GM18508 (cell line): ENCODE measurements around the gene MALSU1.

ENCODE experiments used
- ATAC-seq: cut with Tn5 transposase; IDR thresholded peaks from one replicate; pipeline ENCODE4 v1.9.1; 2021; ENCODE audit warnings: moderate number of reproducible peaks; ENCODE audit not compliant: insufficient read depth, unreplicated experiment

Gene MALSU1

DNA sequence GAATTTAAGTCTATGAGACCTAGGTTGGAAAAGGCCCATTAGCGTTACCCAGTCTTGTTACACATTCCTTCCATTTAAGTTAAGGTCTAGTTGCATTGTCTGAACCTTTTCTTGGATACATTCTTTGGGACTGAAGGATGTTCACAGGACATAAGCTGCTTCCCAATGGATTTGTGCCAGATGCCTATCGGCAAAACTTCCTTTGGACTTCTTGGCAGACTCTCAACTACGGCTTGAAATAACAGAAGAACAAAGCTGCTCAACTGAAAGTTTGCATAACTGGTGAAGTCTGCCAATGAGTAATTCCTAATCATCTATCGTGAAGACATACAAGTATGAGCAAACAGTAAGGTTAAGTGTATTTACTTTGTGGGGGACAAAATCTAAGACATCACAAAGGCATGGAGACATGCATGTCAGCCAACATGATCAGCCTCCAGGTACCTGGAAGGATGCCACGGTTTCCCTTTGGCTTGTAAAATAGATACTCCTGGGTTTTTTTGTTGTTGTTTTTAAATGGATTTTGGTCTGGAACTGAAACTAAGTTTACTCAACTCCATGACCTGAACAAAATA lies 35.4 kb downstream of the MALSU1 start:
- ATAC-seq = no peak

DNA sequence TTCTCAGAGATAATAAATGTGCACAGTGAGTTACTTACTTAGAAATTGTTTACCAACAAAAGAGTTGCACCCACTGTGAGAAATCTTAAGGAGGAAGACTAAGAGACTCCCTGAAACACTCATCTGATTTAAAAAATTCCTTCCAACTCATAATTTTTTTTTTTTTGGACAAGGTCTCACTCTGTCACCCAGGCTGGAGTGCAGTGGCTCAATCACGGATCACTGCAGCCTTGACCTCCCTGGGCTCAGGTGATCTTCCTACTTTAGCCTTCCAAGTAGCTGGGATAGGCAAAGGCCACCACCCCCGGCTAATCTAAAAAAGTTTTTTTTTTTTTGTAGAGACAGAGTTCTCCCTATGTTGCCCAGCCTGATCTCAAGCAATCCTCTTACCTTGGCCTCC lies 36.0 kb downstream of the MALSU1 start:
- no peak for ATAC-seq

DNA sequence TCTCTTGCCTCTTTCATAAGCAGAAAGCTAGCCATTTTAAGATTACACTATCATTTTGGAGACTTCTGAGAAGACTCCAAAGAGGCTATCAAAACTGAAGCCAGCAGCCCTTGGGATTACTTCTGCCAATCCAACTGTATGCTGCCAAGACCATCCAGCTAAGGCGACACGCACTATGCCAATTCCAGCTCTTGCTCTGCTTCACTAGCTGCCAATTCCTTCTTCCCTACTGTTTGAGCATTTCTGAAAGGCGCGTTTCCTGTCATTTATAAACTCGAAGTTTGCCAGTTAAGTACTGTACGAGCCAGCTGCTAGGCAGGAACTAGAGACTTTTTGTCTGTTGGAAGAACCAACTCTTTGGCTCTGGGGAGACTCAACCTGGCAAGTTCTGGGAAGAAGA lies 36.5 kb downstream of the MALSU1 start:
- no peak for ATAC-seq

DNA sequence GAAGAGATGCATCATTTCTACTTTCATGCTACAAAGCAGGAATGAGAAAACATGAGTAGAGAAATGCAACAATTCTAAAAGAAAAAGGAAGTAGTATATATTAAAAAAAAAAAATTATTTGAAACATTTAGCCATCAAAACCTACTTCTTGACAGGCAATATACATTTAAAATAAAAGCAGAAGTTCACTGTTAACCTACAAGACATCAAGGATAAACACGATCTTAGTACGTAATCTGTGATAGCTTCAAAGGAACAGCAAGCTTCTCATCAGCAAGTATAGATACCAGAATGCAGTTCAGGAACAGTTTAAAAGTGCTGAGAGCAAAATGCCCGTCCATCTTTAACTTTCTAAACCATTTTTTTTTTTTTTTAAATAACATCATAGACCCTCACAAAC lies 36.9 kb downstream of the MALSU1 start:
- ATAC-seq = no peak

DNA sequence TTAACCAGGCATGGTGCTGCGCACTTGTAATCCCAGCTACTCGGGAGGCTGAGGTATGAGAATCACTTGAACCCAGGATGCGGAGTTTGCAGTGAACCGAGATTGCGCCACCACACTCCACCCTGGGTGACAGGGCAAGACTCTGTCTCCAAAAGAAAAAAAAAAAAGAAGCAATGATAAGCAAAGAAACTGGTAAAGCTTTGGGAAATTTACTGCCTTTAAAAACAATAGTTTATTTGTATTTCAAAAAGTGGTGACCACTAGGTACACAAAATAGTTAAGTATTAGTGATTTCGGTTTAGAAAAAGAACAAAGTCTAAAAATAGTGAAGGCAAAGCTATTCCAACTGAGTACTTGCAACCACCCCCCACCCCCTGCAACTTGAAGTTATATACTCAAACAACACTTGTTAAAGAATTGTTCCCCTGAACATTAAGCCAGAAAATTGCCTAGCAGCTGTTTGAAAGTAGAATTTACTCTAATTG lies 37.7 kb downstream of the MALSU1 start:
- ATAC-seq = no peak

DNA sequence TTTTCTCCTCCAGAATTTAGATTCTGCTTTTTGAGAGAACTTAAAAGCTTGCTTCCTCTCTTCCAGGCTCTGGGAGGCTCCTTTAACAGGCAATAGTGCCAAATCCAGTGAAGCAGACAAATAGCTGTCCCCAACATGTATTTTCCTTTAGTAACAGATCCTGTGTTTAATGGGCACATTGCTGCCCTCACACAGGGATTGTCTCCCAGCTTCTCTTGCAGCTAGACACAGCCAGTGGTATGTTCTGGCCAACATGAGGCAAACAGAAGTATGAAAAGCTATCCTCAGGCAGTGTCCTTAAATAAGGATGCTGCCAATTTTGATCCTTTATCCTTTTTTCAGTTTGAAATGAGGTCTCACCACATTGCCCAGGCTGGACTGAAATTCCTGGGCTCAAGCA lies 38.2 kb downstream of the MALSU1 start:
- no peak for ATAC-seq

DNA sequence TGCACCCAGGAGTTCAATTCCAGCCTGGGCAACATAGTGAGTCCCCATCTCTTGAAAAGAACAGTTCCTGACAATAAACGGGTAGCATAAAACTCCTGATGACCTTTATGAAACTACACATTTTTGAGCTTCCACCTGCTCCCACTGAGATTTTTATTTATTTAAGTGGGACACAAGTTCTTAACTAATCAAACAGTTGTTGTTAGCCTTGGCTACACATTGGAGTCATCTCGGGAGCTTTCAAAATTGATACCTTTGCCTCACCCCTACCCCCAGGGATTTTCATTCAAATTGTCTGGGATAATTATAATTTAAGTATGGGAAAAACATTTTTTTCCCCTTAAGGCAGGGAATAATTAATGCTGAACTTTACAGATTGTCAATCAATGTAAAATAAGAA lies 39.3 kb downstream of the MALSU1 start:
- ATAC-seq = no peak

DNA sequence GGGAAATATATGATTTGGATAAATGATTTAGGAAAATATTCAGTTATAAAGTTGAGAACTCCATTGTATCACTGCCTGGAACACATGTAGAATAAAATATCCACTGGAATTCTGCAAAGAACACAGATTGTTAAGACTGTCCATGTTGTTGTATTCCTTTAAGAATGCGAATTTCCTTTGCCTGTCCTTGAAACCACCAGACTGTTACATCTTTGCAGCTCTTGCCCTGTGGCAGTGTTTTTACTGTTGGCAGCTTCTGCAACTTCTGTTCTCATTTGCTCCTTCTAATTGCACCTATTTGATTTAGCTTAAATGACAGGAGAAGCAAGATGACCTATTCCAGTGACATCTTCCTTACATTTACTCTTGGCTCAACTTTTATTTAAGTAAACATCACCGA lies 39.7 kb downstream of the MALSU1 start:
- ATAC-seq = no peak

DNA sequence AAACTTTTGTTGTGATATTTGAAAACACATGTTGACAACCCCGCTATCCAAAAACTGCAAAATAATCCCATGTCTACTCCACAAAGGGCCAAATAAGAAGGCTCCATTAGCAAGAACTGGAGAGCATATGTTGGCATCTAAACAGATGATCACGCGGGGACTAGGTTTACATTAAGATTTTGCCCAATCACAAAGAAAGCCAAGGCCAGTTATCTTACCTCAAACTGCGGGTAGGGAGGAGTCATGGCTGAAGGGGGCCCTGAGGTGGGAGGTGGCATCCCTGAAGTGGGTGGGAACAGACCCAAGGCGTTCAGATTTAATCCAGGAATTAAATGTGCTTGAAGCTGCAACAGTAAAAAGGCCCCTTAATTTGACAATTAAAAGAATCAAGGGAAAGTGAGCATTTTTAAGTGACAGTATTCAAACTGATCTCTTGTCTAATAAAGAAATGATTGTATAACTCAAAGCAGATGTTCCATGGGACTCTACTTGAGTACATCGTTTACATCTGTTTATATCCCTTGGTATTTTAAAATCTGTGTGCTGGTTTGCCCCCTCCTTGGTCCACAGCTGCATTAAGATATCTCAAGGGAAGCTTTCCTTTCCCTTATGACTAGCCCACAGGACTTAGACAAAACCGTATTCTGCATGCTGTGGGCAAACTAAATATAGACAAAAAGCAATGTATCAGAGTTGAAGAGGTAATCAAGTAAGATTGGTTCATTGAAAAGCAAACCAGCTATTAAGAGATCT lies 42.9 kb downstream of the MALSU1 start:
- ATAC-seq = no peak

DNA sequence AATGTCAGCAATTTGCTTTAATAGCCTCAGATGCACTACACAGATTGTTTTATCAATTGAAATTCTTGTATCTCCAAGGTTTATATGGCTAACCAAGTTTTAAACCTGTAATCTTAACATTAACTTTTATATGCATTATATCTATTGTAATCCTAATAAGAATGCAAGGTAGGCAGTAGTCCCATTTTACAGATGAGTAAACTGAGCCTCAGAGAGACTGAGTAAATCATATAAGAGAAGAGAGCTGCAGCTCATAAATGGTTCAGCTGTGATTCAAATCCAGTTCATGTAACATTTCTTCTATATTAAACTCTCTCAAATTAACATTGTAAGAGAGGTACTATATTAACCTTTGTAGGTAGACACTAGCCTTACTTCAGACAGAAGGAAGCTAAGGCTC lies 44.0 kb downstream of the MALSU1 start:
- ATAC-seq = no peak

DNA sequence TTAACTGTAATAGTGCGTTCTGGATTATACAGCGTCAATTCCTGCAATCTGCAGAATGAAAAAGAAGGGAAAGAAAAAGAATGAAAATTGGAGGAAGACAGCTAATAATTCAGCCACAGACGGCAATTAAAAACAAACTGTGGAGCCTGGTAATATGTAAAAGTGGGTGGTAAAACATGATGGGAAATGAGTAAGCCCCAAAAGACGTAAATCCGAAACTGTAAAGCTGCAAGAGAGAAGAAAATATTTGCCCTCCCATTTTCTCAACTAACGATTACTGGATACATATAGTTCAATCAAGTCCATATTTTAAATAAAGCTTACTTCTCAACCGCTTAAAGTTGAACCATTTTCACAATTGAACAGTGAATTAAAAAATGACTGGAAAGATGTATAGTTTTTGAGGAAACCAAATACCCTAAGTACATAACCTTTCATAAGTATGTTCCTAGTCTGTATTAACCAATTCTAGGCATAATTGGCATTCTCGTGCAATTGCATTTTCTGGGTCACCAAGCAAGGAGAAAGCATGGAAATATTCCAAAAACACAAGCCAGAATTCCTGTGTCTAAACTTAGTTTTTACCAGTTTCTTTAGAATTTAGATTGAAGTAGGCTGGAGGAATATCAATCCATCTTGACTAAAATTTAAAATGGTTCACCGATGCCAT lies 44.8 kb downstream of the MALSU1 start:
- no peak for ATAC-seq

DNA sequence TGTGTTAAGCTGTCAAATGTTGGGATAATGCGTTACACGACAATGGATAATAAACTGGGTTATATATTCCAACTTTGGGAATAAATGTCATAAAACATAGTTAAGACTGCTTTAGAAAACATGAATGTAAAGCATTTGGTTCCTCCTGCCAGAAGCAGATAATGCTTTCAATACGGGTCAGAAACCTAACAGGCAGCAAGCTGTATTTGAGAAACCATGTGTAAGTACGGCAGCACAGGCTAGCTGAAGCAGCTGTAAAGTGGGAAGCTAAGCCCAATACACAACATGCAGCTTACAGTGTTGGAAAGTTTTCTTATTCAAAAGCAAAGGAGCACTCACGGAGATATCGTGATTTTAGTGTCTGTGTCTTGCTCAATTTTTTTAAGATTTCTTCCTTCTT lies 46.5 kb downstream of the MALSU1 start:
- no peak for ATAC-seq

DNA sequence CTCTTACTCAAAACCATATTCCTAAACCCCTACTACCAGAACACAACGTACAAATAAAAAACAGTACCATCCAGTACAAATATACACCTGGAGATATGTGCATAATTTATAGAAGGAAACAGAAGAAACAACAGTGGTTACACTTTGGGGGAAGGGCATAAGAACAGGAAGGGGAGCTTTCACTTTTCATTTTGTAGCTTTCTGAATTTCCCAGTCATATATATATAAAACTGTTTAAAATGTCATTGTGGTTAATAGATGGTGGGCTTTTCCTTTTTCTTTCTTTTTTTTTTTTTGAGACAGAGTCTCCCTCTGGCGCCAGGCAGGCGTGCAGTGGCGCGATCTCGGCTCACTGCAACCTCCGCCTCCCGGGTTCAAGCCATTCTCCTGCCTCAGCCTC lies 47.2 kb downstream of the MALSU1 start:
- no peak for ATAC-seq

DNA sequence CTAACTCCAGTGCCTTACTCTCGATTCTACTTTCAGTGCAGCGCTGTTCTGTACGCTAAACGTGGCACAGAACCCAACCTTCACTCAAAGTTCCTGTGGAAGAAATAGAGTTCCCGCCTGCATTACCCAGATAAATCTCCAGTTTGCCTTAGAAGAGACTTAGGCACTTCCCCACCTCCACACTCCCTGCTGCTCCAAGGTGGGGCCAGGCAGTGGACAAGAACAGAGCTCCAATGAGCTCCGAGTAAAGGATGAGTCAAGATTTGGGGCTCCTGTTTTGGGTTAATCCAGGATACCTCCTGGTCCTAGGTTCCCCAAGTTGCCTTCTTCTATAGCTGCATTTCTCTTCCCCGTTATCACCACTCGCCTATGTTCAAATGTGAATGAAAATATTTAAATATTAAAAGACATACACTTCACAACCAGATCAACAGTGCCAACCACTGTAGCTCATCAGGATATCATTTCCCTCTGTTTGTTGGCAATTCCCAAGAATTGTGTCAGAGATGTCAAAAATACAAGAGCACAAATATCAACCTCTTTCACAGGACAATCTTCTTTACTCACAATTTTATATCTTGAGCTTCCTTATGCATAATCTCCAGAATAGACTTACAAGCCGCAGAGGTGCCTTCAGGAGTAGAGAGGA lies 48.0 kb downstream of the MALSU1 start:
- no peak for ATAC-seq

DNA sequence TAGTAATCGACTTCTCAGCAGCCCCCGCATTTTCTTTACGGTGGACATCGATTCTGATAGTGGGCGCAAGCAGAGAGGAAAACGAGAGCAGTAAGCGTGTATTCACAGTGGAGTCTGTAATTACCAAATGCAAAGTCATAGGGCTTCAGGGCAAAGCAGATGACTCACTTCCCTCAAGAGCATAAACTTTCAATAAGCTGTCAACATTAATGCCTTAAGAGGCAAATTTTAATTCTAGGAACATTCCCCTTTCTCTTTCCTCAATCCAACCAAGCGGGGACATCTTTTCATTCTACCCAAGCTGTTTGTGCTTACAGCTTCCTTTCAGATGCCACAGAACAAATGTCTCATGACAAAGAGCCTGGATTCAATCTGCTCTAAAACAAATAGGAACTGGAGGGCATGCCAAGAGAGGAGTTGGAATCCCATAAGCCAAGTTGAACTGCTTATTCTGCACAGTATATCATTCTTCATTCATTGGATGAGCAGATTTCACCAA lies 48.6 kb downstream of the MALSU1 start:
- ATAC-seq = no peak

DNA sequence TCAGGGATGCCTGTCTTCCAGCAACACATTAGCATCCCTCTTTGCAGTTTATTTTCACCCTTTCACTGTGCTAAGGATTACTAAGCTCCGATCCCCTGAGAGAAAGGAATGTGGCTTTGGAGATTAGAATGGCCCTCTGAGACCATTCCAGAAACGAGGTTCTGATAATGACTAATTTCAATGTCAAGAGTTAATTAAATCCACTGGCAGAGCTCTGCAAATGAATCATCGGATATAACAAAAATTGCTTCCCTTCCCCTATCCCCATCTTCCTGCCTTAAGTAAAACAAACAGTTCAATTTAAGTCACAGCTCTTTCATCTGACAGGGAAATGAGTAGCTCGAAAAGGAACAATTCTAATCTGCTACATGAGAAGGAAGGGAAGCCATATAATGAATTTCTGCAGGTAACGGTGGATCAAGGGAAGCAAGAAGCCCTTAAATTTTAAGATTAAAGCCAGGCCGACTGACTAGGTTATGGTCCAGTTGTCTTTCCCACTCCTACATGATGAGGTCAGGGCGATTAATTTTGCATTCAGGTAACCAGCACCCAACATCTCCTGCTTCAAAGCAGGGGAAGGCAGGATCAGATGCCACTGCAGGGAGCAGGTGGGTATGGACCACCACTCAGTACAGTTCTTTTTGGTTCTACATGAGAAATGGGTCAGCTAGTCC lies 50.5 kb downstream of the MALSU1 start:
- ATAC-seq = no peak

DNA sequence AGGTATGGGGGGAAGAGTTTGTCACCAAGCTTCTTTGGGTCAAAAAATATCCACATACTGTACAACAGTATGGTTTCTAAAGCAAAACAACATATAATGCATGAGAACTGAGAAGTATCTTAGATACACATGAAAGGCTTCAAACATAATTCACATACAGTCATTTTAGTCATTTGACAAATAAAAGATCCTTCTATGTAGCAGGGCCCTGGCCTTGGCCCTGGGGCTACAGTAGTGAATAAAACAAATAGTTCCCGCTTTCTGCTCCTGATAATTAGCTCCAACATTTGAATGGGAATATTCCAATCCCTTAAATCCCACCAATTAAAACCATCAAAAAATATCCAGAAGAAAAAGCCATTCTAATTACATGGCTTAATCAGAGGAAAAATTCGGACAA lies 51.3 kb downstream of the MALSU1 start:
- ATAC-seq = no peak

DNA sequence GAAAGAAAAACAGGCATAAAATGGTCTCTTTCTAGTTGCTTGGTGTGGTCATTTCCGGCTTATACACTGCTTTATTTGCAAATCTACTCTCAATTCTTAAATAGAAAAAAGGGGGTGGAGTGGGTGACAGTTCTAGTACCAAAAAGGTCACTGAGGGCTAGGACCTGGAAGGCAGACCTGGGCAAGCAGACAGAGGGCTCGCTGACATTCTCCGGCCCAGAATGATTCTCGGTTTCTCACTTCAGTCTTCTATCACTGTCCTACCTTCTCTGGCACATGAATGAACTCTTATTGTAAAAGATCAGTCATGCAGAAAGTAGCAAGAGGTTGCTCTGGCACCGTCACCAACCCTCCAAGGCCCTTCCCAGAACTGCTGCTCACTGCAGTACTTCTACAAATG lies 54.0 kb downstream of the MALSU1 start:
- no peak for ATAC-seq

DNA sequence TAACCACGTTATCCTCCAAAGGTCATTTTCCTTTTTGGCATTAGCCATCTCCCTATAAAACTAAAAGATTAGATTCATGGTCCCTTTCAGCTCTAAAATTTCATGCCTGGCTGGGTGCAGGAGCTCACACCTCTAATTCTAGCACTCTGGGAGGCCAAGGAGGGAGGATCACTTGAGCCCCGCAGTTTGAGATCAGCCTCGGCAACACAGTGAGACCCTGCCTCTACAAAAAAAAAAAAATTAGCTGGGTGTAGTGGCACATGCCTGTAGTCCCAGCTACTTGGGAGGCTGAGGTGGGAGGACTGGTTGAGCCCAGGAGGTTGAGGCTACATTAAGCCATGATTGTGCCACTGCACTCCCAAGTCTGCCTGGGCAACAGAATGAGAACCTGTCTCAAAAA lies 57.0 kb downstream of the MALSU1 start:
- no peak for ATAC-seq

DNA sequence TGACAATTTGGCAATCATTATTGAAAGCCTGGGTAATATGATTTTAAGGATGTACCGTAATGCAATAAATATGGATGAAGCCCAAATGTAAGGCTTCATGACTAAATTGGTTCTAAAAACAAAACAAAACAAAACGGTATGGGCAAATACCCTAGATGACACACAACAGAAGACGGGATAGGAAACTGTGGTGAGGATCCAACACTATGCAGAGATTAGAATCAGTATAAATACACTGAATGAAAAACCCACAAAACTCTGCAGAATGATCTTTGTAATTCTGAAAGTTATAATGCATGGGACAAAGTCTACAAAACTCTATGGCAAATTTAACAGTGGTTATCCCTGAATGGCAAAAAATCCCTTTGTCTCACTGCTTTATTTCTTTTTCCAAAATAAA lies 57.6 kb downstream of the MALSU1 start:
- no peak for ATAC-seq
